GM19372 (cell line): ENCODE results near the gene UQCC5.

Experiments used
- ATAC-seq: cut with Tn5 transposase; IDR thresholded peaks from one replicate; pipeline ENCODE4 v1.9.1; 2021; ENCODE audit warnings: mild to moderate bottlenecking, low read depth, moderate library complexity; ENCODE audit not compliant: unreplicated experiment

UQCC5 gene

DNA sequence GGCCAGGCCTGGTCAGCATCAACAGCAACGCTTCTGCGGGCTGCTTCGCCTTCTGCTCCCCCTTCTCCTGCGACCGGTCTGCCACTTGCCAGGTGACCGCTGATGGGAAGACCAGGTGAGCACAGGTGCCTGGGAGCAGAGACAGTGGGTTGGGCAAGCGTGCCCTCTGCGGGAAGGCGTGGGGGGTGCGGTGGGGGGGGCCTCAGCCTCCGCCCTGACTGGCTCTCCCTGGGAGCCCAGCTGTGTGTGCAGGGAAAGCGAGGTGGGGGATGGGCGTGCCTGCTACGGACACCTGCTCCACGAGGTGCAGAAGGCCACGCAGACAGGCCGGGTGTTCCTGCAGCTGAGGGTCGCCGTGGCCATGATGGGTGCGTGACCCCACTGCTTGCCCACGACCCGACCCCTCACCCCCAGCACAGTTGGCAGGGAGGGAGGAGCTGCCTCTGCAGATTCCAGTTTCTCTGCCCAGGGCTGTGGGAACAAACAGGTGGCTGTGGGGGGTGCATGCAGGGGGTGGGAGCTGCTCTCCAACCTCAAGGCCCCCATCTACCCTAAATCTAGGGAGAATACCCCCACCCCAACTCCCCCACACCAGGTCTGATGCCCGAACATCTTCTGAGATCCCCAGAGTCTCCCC is 32.5 kb upstream of the UQCC5 start:
- ATAC-seq, result no peak

DNA sequence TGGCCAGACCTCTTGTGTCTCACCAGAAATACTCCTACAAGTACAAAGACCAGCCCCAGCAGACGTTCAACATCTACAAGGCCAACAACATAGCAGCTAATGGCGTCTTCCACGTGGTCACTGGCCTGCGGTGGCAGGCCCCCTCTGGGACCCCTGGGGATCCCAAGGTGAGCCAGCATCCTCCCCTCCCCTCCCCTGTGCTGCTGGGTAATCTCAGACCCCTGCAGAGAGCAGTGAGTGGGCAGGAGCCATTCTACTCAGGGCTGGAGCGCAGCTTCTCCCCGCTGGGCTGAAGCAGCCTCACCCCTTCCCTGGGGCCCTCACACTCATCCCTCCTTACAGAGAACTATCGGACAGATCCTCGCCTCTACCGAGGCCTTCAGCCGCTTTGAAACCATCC is 31.4 kb upstream of the UQCC5 start:
- no peak for ATAC-seq

DNA sequence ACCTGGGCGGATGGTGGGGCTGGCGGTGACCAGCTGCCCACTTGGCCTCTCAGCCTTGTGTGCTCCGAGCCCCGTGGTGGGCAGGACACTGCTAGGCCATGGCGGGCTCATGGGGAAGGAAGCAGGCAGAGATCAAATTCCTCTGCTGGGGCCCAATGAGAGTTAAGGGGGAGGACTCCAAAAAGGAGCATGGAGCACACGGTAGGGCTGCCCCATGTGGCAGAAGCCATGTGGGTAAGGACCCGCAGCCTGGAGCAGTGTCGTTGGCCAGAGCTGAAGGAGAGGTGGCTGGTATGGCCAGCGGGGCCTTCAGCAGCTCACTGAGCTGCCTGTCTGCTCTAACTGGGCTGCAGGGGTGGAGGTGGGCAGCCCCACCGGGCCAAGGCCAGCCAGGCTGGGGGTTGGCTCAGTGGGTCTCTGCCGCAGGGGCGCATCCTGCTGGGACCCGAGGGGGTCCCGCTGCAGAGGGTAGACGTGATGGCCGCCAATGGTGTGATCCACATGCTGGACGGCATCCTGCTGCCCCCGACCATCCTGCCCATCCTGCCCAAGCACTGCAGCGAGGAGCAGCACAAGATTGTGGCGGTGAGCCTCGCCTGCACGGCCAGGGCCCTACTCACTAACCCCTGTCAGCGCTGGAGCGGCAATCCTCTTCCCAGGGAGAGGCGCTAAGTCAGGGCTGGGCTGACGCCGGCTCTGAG is 30.0 kb upstream of the UQCC5 start:
- ATAC-seq, result no peak

DNA sequence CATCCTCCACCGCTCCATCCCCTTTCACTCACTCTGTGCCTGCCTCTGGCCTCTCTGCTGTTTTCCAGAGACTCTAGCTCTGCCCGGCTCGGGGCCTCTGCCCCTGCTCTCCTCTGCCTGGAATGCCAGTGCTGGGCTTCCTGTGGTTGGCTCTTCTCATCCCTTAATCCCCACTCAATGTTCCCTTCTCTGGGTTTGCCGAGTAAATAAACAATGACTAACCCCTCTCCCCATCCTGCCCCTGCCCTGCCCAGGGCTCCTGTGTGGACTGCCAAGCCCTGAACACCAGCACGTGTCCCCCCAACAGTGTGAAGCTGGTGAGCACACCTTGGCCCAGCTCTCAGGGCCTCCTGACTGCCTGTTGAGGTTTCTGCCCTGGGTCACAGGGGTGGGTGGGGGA is 29.0 kb upstream of the UQCC5 start:
- ATAC-seq, result no peak

DNA sequence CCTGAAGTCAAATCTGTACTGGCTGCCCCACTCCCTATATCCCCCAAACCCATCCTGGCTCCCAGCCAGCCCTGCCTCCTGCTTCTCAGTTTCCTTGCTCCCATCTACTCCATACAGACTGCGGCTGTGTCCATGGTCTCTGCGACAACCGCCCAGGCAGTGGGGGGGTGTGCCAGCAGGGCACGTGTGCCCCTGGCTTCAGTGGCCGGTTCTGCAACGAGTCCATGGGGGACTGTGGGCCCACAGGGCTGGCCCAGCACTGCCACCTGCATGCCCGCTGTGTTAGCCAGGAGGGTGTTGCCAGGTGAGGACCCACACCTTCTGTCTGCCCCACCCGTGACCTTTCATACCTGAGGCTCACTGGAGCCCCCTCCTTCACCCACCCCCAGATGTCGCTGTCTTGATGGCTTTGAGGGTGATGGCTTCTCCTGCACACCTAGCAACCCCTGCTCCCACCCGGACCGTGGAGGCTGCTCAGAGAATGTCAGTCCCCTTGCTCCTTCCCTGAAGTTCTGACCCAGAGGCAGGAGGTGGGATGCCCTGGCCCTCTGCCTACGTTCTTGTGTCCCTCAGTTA is 26.6 kb upstream of the UQCC5 start:
- no peak for ATAC-seq

DNA sequence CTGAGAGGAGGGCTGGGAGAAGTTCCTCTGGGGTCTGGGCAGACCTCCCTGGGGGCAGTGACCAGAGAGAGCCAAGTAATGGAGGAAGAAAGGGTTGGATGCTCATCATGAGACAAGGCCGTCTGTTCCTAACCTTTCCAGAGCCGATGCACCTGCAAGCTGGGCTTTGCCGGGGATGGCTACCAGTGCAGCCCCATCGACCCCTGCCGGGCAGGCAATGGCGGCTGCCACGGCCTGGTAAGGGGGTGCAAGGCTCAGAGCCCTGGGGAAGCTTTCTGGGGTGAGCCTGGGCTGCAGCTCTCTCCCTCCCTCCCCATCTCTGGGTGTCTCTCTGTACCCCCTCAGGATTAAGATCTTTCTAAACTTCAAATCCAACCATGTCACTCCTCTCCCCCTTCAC is 24.9 kb upstream of the UQCC5 start:
- ATAC-seq, result no peak

DNA sequence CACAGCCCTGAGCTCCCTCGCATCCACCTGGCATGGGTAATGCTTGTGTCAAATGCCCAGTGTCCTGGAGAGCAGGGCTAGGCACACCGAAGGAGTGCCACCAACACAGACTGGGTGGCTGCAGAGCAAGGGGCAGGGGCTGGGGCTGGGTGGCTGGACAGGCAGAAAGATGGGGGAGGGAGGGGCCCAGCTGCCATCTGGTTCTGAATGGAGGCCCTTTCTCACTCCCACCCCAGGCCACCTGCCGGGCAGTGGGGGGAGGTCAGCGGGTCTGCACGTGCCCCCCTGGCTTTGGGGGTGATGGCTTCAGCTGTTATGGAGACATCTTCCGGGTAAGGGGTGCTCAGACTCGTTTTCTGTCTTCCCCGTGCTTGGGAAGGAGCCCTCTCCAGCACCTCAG is 24.3 kb upstream of the UQCC5 start:
- ATAC-seq, result no peak

DNA sequence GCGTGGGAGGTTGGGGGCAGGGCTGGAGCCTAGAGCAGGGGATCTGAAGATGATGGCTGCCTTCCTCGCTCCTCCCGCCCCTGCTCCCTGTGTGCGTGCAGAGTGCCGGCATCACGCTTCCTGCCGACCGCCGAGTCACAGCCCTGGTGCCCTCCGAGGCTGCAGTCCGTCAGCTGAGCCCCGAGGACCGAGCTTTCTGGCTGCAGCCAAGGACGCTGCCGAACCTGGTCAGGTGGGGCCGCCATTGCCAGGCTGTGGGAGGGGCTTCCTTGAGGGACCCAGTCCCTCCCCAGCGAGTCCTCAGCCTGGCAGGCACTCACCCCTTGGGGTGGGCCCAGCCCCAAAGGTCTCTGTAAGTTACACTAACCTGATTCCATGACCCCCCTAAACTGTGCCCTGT is 23.7 kb upstream of the UQCC5 start:
- ATAC-seq, result no peak

DNA sequence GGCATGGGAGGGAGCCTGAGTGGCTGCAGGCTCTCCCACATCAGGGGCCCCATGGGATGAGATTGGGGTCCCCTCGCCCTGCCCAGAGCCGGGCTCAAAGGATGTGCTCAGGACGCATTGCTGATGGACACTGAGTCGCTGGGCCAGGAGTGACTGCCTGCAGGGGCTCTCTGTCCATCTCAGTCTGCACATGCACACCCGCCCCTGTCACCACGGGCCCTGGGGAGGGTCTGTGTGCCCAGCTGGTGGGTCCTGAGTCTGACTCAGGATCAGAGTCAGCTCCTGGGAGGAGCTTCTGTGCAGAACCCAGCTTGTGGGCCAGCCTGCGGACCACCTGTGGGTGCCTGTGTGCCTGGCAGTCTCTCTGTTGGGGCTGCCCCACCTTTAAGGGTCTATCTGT is 23.1 kb upstream of the UQCC5 start:
- no peak for ATAC-seq

DNA sequence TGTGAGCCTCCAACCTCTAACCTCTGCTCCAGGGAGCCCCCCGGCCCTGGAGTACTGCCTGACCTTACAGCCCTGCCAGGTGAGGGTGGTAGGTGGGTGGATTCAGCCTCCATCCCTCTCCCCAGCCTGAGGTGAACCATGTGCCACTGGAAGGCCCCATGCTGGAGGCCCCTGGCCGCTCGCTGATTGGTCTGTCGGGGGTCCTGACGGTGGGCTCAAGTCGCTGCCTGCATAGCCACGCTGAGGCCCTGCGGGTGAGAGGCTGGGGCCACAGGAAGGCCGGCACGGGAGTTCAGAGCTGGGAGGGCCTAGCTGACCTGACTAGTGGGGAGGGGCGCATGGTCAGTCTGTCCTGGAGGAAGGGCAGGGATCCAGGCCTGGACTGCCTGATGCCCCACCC is 21.8 kb upstream of the UQCC5 start:
- ATAC-seq, result no peak

DNA sequence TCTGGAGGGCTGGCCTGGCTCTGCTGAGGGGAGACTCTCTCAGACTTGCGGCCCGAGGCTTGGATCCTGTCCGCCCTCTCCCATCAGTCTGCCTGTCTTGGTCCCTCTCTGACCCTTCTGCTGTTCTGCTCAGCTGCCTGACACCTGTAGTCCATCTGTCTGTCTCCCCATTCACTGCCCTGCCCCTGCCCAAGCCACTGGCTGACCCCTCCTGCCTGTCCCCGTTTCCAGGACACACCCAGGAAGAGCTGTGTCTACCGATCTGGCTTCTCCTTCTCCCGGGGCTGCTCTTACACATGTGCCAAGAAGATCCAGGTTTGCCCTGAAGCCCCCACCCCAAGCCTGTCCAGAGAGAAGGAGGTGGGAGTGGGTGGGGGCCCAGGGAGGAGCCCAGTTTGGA is 21.2 kb upstream of the UQCC5 start:
- no peak for ATAC-seq

DNA sequence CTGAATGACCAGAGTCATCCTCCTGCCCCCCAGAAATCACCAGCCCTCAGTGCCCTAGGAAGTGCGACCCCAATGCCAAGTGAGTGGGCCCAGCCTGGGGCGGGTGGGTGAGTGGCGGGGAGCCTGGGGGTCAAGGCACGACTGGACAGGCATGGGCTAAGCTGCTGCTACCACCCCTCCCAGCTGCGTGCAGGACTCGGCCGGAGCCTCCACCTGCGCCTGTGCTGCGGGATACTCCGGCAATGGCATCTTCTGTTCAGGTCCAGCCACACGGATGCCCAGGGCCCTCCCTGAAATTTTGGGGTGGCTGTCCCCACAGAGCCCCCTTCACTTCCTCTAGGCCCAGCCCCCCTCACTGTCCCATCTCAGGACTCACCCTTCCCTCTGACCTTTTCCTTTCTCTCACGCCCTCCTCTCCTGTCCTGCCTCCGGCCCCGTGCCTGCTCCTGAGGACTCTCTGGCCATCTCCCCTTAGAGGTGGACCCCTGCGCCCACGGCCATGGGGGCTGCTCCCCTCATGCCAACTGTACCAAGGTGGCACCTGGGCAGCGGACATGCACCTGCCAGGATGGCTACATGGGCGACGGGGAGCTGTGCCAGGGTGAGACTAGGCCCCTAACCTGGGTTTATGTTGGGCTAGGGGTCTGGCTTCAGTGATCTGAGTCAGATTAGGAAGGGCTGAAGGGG is 19.8 kb upstream of the UQCC5 start:
- ATAC-seq, result no peak

DNA sequence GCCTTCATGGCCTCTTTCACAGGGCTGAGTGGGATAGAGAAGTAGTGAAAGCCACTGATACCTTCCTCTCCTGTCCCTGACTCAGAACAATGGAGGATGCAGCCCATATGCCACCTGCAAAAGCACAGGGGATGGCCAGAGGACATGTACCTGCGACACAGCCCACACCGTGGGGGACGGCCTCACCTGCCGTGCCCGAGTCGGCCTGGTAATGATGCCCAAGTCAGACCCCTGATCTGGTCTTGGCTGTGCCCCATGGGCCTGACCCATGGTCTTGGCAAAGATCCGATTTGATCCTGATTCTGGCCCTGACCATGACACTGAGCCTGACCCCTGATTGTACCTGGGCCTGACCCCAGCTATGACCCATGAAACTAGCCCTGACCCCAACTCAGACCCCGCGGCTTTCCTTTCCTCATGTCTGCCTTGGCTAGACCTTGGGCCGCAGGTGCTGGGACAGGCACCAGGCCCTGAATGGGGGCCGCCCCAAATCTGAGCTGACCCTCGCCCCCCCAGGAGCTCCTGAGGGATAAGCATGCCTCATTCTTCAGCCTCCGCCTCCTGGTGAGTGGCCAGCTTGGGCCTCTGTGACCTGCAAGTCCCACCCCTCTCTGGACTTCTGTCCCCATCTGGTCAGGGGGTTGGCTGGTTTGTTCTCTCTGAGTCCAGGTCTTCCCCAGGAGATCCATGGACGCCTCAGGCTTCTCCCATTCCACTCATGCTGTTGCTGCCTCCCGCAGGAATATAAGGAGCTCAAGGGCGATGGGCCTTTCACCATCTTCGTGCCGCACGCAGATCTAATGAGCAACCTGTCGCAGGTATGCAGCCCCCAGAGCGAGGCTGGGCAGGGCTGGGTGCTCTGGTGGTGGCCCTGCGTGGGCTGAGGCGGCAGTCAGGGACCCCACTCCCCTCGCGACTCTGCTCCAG is 18.3 kb upstream of the UQCC5 start:
- ATAC-seq, result no peak

DNA sequence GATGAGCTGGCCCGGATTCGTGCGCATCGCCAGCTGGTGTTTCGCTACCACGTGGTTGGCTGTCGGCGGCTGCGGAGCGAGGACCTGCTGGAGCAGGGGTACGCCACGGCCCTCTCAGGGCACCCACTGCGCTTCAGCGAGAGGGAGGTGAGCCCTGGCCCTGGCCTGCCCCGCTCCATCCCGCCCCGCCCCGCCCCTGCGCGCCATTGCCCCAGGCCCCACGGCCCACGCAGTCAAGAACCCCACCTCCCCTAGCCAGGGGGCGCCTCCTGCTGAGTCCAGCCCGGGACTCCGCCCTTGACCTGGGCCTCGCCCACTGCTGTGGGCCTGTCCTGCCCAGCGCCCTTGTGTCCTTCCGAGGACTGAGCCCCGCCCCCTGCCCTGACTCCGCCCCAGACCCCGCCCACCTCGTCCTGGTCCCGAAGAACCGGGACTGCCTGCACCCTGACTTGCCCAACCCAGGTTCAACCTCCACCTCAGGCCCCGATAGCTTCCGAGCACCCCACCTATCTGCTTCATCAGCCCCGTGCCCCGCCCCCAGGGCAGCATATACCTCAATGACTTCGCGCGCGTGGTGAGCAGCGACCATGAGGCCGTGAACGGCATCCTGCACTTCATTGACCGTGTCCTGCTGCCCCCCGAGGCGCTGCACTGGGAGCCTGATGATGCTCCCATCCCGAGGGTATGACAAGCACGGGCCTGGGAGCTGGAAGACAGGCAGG is 17.5 kb upstream of the UQCC5 start:
- no peak for ATAC-seq

DNA sequence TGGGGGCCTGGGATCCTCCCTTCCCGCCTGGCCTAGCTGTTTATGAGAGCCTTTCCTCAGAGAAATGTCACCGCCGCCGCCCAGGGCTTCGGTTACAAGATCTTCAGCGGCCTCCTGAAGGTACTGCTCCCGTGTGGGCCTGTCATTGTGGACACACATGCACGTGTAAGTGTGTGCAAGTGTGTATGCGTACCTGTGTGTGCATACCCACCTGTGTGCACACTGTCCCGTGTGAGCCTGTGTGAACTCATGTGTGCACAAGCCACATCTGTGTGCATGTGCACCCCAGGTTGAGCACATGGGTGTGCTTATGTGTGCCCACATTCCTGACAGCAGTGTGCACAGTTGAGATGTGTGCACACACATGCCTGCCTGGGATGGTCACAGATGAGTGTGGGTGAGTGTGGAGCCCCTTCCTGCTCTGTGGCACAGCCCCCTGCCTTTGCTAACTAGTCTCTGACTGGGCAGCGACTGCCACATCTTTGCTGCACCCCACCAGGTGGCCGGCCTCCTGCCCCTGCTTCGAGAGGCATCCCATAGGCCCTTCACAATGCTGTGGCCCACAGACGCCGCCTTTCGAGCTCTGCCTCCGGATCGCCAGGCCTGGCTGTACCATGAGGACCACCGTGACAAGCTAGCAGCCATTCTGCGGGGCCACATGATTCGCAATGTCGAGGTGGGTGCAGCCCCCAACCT is 16.8 kb upstream of the UQCC5 start:
- ATAC-seq, result no peak

DNA sequence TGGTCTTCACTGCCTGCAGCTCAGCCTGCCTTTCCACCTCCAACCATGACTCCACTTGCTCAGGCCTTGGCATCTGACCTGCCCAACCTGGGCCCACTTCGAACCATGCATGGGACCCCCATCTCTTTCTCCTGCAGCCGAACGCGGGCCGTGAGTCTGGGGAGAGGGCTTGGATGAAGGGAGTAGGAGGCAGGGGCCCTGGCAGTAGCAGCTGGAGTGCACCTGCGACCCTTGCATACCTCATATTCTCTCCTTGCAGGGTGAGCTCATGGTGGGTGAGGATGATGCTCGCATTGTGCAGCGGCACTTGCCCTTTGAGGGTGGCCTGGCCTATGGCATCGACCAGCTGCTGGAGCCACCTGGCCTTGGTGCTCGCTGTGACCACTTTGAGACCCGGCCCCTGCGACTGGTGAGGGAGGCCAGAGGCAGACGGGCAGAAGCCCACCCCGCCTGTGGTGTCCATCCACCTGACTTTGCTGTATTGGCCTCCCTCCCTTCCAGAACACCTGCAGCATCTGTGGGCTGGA is 16.2 kb upstream of the UQCC5 start:
- ATAC-seq, result no peak

DNA sequence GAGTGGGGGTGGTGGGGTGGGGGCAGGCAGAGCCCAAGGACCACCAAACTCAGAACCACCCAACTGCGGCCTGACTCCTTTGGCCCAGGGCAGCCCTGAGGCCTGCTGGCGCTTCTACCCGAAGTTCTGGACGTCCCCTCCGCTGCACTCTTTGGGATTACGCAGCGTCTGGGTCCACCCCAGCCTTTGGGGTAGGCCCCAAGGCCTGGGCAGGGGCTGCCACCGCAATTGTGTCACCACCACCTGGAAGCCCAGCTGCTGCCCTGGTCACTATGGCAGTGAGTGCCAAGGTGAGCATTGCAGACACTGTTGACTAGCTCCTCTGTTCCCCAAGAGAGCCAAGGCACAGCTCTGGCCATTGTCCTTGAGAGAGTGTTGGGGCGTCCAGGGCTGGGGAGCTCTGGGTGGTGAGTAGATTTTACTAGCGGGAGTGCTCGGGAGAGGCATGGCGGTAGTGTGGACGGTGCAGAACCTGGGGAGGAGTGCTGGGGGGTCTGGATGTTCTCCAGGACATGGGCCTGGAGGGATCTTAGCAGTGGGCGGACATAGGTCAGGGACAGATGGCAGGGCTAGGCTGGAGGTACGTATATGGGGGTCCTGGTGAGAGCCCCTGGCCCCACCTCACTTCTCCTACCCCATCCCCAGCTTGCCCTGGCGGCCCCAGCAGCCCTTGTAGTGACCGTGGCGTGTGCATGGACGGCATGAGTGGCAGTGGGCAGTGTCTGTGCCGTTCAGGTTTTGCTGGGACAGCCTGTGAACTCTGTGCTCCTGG is 15.5 kb upstream of the UQCC5 start:
- no peak for ATAC-seq

DNA sequence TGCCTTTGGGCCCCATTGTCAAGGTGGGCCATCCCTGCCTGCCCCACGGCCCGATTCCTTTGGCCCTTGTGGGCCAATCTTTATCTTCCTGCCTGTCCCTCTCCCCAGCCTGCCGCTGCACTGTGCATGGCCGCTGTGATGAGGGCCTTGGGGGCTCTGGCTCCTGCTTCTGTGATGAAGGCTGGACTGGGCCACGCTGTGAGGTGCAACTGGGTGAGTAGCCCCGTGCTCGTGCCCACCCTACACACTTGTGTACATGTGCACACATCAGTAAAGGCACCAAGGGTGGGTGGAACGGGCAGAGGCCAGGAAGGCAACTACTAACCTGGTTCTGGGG is 14.9 kb upstream of the UQCC5 start:
- no peak for ATAC-seq
